Measurements from ENCODE around the gene SLC2A13.

SLC2A13 gene

DNA sequence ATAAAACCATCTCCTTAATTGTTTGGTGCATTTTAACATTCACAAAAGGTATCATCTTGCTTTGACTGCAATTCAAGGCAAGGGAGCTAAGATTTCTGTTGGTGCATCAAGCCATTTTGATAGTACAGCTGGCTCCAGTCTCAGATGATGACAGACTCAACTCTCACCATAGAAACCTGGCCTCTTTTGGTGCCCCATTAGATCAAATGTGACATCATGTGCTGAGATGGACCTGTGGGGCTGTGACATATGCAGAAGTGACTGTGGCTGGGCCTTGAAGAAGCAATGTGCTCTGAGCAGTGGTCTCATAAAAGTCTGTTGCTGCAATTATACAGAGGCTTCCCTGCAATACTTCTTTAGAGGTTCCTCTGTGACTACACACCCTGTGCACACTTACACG is 88.4 kb downstream of the SLC2A13 start:
- TF ChIP-seq, protein P1, sequence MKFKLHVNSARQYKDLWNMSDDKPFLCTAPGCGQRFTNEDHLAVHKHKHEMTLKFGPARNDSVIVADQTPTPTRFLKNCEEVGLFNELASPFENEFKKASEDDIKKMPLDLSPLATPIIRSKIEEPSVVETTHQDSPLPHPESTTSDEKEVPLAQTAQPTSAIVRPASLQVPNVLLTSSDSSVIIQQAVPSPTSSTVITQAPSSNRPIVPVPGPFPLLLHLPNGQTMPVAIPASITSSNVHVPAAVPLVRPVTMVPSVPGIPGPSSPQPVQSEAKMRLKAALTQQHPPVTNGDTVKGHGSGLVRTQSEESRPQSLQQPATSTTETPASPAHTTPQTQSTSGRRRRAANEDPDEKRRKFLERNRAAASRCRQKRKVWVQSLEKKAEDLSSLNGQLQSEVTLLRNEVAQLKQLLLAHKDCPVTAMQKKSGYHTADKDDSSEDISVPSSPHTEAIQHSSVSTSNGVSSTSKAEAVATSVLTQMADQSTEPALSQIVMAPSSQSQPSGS (tag by site-specific recombination; IDR thresholded peaks at IDR 0.05; ENCODE audit: low read depth) = 0 out of 2 replicates have a peak, but pooled peaks have one; percentile 24
- no peak for TF ChIP-seq ZNF514 (tag by site-specific recombination; IDR thresholded peaks at IDR 0.05)
- TF ChIP-seq ZBTB21 (tag by site-specific recombination; IDR thresholded peaks at IDR 0.05) = peak; percentile 26; the same call in 1 of the 2 replicates
- peak; percentile 53 for TF ChIP-seq SCRT2 (tag by site-specific recombination; IDR thresholded peaks at IDR 0.05)
- TF ChIP-seq ZNF843 (tag by site-specific recombination; IDR thresholded peaks at IDR 0.05) = no peak
- Histone ChIP-seq H3K4me3 (ENCODE audit: low read depth, low read length) (no peak overlapping the region), H3K36me3 (ENCODE audit: control insufficient read depth in 2 of 2, insufficient read depth in 1 of 2, low read length in 2 of 2) (no peaks in the 10 kb centered on the region), H3K9me3 (ENCODE audit: control insufficient read depth, insufficient read depth, low read depth, low read length) (no peaks in the 10 kb centered on the region), H3K27ac (ENCODE audit: extremely low read depth, low read depth, low read length) (no peak overlapping the region), H3K4me1 (ENCODE audit: control insufficient read depth, insufficient read depth, low read length) (no peaks in the 10 kb centered on the region)
- CTCF ChIA-PET = interaction anchor here (0.7 kb wide), 1 partner anchor 1966 kb away, joined by 3 read pairs; no protein-coding TSS in a partner anchor
- POLR2A ChIA-PET = no interaction called here

DNA sequence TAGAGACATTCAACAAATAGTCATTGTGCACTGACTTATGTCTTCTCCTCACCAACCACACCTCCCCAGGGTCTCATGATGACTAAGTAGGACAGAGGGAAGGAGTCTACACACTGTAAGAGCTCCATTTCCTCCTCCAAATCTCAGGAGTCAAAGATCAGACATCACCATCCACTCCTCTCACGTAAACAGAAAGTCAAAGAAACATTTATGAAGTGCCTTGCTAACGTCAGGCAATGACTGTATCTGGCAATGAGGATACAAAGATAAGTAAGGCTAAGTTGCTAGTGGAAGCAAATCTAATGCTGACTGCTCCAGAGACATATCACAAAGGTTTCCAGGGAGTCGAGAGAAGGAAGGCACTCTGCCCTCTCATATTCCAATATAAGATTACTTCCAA is 88.9 kb downstream of the SLC2A13 start:
- Histone ChIP-seq H3K36me3 (ENCODE audit: control insufficient read depth in 2 of 2, insufficient read depth in 1 of 2, low read length in 2 of 2) (no peaks in the 10 kb centered on the region), H3K27ac (ENCODE audit: extremely low read depth, low read depth, low read length) (no peak overlapping the region), H3K9me3 (ENCODE audit: control insufficient read depth, insufficient read depth, low read depth, low read length) (no peaks in the 10 kb centered on the region), H3K4me3 (ENCODE audit: low read depth, low read length) (no peak overlapping the region), H3K4me1 (ENCODE audit: control insufficient read depth, insufficient read depth, low read length) (no peaks in the 10 kb centered on the region)
- TF ChIP-seq, protein P2, sequence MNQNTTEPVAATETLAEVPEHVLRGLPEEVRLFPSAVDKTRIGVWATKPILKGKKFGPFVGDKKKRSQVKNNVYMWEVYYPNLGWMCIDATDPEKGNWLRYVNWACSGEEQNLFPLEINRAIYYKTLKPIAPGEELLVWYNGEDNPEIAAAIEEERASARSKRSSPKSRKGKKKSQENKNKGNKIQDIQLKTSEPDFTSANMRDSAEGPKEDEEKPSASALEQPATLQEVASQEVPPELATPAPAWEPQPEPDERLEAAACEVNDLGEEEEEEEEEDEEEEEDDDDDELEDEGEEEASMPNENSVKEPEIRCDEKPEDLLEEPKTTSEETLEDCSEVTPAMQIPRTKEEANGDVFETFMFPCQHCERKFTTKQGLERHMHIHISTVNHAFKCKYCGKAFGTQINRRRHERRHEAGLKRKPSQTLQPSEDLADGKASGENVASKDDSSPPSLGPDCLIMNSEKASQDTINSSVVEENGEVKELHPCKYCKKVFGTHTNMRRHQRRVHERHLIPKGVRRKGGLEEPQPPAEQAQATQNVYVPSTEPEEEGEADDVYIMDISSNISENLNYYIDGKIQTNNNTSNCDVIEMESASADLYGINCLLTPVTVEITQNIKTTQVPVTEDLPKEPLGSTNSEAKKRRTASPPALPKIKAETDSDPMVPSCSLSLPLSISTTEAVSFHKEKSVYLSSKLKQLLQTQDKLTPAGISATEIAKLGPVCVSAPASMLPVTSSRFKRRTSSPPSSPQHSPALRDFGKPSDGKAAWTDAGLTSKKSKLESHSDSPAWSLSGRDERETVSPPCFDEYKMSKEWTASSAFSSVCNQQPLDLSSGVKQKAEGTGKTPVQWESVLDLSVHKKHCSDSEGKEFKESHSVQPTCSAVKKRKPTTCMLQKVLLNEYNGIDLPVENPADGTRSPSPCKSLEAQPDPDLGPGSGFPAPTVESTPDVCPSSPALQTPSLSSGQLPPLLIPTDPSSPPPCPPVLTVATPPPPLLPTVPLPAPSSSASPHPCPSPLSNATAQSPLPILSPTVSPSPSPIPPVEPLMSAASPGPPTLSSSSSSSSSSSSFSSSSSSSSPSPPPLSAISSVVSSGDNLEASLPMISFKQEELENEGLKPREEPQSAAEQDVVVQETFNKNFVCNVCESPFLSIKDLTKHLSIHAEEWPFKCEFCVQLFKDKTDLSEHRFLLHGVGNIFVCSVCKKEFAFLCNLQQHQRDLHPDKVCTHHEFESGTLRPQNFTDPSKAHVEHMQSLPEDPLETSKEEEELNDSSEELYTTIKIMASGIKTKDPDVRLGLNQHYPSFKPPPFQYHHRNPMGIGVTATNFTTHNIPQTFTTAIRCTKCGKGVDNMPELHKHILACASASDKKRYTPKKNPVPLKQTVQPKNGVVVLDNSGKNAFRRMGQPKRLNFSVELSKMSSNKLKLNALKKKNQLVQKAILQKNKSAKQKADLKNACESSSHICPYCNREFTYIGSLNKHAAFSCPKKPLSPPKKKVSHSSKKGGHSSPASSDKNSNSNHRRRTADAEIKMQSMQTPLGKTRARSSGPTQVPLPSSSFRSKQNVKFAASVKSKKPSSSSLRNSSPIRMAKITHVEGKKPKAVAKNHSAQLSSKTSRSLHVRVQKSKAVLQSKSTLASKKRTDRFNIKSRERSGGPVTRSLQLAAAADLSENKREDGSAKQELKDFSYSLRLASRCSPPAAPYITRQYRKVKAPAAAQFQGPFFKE (tag by site-specific recombination; IDR thresholded peaks at IDR 0.05; ENCODE audit: borderline replicate concordance) = no peak
- no peak for TF ChIP-seq KLF9 (tag by site-specific recombination; IDR thresholded peaks at IDR 0.05; ENCODE audit: low read depth)
- no peak for TF ChIP-seq ZNF571 (tag by site-specific recombination; IDR thresholded peaks at IDR 0.05)
- TF ChIP-seq GLIS1 (tag by site-specific recombination; IDR thresholded peaks at IDR 0.05) = no peak
- peak; percentile 54 for TF ChIP-seq ZNF341 (tag by site-specific recombination; IDR thresholded peaks at IDR 0.05; ENCODE audit: low read depth)
- TF ChIP-seq REPIN1 (tag by site-specific recombination; IDR thresholded peaks at IDR 0.05; ENCODE audit: low read depth) = no peak
- TF ChIP-seq ZNF292 (tag by site-specific recombination; IDR thresholded peaks at IDR 0.05; ENCODE audit: borderline replicate concordance, low read depth) = no peak
- no peak for TF ChIP-seq ZNF660 (tag by site-specific recombination; IDR thresholded peaks at IDR 0.05)
- ChIA-PET CTCF (interaction anchor here (0.7 kb wide), 1 partner anchor 1966 kb away, joined by 3 read pairs; no protein-coding TSS in a partner anchor), POLR2A (no interaction called here)

DNA sequence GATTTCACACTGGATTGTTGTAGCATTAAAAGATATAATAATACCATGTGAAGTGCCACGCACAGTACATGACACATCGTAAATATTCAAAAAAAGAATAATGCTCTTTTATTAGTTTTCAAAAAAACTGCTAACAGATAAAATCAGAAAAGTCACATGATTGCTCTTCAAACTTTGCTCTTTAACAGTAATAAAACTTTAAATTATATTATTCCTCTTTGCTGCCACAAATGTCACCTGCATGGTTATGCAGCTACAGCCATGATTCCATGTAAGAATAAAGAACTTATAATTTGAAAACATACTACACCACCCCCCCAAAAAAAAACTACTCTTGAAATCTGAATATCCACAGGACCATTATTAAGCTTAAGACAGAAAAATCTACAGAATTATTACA is 90.0 kb downstream of the SLC2A13 start:
- Histone ChIP-seq H3K9me3 (ENCODE audit: control insufficient read depth, insufficient read depth, low read depth, low read length) (no peaks in the 10 kb centered on the region), H3K36me3 (ENCODE audit: control insufficient read depth in 2 of 2, insufficient read depth in 1 of 2, low read length in 2 of 2) (no peaks in the 10 kb centered on the region), H3K27ac (ENCODE audit: extremely low read depth, low read depth, low read length) (no peak overlapping the region), H3K4me3 (ENCODE audit: low read depth, low read length) (no peak overlapping the region), H3K4me1 (ENCODE audit: control insufficient read depth, insufficient read depth, low read length) (no peaks in the 10 kb centered on the region)
- ChIA-PET CTCF (interaction anchor here (0.7 to 1.2 kb wide), 2 partner anchors 92 to 101 kb away, joined by 5 read pairs; no protein-coding TSS in a partner anchor), POLR2A (no interaction called here)
- TF ChIP-seq, protein P3, sequence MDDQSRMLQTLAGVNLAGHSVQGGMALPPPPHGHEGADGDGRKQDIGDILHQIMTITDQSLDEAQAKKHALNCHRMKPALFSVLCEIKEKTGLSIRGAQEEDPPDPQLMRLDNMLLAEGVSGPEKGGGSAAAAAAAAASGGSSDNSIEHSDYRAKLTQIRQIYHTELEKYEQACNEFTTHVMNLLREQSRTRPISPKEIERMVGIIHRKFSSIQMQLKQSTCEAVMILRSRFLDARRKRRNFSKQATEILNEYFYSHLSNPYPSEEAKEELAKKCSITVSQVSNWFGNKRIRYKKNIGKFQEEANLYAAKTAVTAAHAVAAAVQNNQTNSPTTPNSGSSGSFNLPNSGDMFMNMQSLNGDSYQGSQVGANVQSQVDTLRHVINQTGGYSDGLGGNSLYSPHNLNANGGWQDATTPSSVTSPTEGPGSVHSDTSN (CRISPR knock-in tag; IDR thresholded peaks at IDR 0.05) = no peak
- TF ChIP-seq ZNF133 (tag by site-specific recombination; IDR thresholded peaks at IDR 0.05) (no peak), MYNN (tag by site-specific recombination; IDR thresholded peaks at IDR 0.05; ENCODE audit: borderline replicate concordance) (no peak), ZNF23 (tag by site-specific recombination; IDR thresholded peaks at IDR 0.05; ENCODE audit: borderline replicate concordance) (no peak), TRIM28 (IDR thresholded peaks at IDR 0.05; ENCODE audit: borderline replicate concordance, low read length) (no peak), ZNF654 (tag by site-specific recombination; IDR thresholded peaks at IDR 0.05; ENCODE audit: low read depth) (no peak)

Measured in HEK293 (cell line).